Esophagus squamous epithelium (tissue), 5 donors: ENCODE measurements around the gene HOXB5. TPM values are rescaled to one million over a fixed set of nuclear protein-coding genes. Genes with fewer than 3 reads are reported as not detected.
A peak's percentile ranks its signal among the peaks of the same experiment; 100 is the strongest.

ENCODE experiments used
- DNase-seq: peaks from one replicate; lab custom pipeline; 2025; lab: John Stamatoyannopoulos, UW
- H3K27ac ChIP-seq, 4 donors: fragments of 200-600 bp; sonication (generic); one replicate each; pipeline ENCODE4 v1.5.1; 2016 to 2019; ENCODE audit warnings: mild to moderate bottlenecking in 1 of 4
- H3K27me3 ChIP-seq, 4 donors: fragments of 200-600 bp; sonication (generic); 1 replicate in 3 of 4; 2 replicates in 1 of 4; pipeline versions ENCODE4 v1.5.1 to v1.6.0; 2017 to 2021; ENCODE audit warnings: antibody characterized with exemption in 1 of 4
- H3K36me3 ChIP-seq, 3 donors: fragments of 200-600 bp; sonication (generic); one replicate each; pipeline ENCODE4 v1.5.1; 2016 to 2019
- H3K4me1 ChIP-seq, 3 donors: fragments of 200-600 bp; sonication (generic); one replicate each; pipeline ENCODE4 v1.5.1; 2017 to 2019
- H3K4me3 ChIP-seq, 4 donors: fragments of 200-600 bp; sonication (generic); 1 replicate in 3 of 4; 2 replicates in 1 of 4; pipeline ENCODE4 v1.5.1; 2016 to 2019; ENCODE audit warnings: mild to moderate bottlenecking in 2 of 4, moderate library complexity in 1 of 4
- H3K9me3 ChIP-seq, 3 donors: fragments of 200-600 bp; sonication (generic); one replicate each; pipeline ENCODE4 v1.5.1; 2016 to 2019
- POLR2A ChIP-seq, 4 donors: fragments of 450-650 bp; IDR thresholded peaks; one replicate each; pipeline ENCODE4 v1.6.1; 2017; ENCODE audit warnings: antibody characterized with exemption in 4 of 4, mild to moderate bottlenecking in 4 of 4, moderate library complexity in 3 of 4
- WGBS, 2 donors: methylation state at CpG; one replicate each; pipeline ENCODE4 v1.1.5; 2018; 5-methylcytosine and 5-hydroxymethylcytosine counted together
- intact Hi-C: fragments of 100-400 bp; cut with DNase I; formaldehyde crosslinking; loops from one replicate; pipeline ENCODE4 v1.15.0; 2022
- total RNA-seq, 4 donors: library from RNA; depleted of rRNA; stranded (reverse); fragments of >200 nt; gene quantifications; one replicate each; pipeline ENCODE4 v1.1.0, GENCODE V29; 2016
- TF ChIP-seq, protein P1 (sequence below), 6 experiments: fragments of 450-650 bp in 4 of 6; fragments of 200-600 bp in 2 of 6; sonication (generic) in 2 of 6; IDR thresholded peaks; one replicate each; pipeline ENCODE4 v1.5.1; 2016 to 2019; ENCODE audit warnings: antibody characterized with exemption in 6 of 6, mild to moderate bottlenecking in 4 of 6, moderate library complexity in 4 of 6
- donor health status: DM: yes; HTN: yes; CAD: no.

The HOXB5 gene
- total RNA-seq, 4 donors from 2014 or later: not detected

GRCh38 chr17:48568499-48569239, 24.9 kb downstream of the HOXB5 start:
- H3K4me1 ChIP-seq: peaks cover 7 to 96% (median 63%) of the 10 kb centered on the region in 3 donors
- peaks cover 0 to 99% (median 4%) of the 10 kb centered on the region in 4 donors for H3K27me3 ChIP-seq
- intact Hi-C loops: no loop called here

DNA sequence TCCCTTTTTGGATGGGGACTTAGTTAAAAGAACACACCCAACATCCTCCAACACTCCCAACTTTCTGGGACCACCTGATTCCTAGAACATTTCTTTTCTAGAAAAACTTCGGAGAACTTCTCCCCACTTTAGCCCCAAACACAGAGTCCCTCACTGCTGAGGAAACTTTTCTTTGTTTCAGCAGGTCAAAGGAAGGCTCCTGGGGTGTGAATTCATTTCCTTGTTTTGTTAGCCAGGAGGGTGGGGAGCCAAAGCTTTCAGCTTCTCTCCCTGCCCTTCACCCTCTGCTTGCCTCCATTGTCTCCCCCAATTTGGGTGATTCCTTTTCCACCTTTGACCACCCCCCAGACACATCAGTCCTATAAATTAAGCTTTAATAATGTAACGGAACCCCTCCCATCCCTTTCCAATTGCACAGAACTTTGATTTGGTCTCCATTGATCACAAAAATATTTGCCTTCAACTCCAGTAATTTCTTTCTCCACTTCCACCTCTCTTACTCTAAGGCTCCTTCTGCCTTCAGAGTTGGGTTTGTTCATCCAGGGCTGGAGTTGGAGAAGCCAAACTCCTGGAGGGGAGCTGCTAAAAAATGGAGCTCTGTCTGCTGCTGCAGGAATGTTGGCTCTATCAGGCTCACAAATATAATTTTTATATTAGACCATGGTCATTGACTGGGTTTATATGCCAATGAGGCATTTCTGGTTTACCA, 25.8 kb downstream of the HOXB5 start:
- peaks cover 0 to 99% (median 3%) of the 10 kb centered on the region in 4 donors for H3K27me3 ChIP-seq
- 44 to 57% methylated on average over 2 of the region's 2 CpGs for WGBS, 2 donors
- peak overlapping the region; percentile 88 to 93 (median 92) for H3K27ac ChIP-seq
- TF ChIP-seq POLR2A (IDR thresholded peaks at IDR 0.05): no peak
- TF ChIP-seq, protein P1, sequence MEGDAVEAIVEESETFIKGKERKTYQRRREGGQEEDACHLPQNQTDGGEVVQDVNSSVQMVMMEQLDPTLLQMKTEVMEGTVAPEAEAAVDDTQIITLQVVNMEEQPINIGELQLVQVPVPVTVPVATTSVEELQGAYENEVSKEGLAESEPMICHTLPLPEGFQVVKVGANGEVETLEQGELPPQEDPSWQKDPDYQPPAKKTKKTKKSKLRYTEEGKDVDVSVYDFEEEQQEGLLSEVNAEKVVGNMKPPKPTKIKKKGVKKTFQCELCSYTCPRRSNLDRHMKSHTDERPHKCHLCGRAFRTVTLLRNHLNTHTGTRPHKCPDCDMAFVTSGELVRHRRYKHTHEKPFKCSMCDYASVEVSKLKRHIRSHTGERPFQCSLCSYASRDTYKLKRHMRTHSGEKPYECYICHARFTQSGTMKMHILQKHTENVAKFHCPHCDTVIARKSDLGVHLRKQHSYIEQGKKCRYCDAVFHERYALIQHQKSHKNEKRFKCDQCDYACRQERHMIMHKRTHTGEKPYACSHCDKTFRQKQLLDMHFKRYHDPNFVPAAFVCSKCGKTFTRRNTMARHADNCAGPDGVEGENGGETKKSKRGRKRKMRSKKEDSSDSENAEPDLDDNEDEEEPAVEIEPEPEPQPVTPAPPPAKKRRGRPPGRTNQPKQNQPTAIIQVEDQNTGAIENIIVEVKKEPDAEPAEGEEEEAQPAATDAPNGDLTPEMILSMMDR (IDR thresholded peaks at IDR 0.05): no peak
- intact Hi-C loops: no loop called here
- peaks cover 12 to 96% (median 63%) of the 10 kb centered on the region in 3 donors for H3K4me1 ChIP-seq
- no peaks in the 10 kb centered on the region for H3K36me3 ChIP-seq
- H3K9me3 ChIP-seq: no peaks in the 10 kb centered on the region
- DNase-seq: no peak
- H3K4me3 ChIP-seq: peak overlapping the region; percentile 10 to 83 (median 32)

More at GRCh38 chr17:48568499-48569239, 24.9 kb downstream of the HOXB5 start:
- TF ChIP-seq, protein P1 (IDR thresholded peaks at IDR 0.05): no peak
- TF ChIP-seq POLR2A (IDR thresholded peaks at IDR 0.05): no peak
- Histone ChIP-seq H3K9me3 (no peaks in the 10 kb centered on the region), H3K4me3 (peak overlapping the region; percentile 10 to 83 (median 32)), H3K36me3 (no peaks in the 10 kb centered on the region), H3K27ac (peak overlapping the region; percentile 88 to 93 (median 92))
- no peak for DNase-seq
- 17 to 21% methylated on average over 31 to 33 of the region's 33 CpGs for WGBS, 2 donors

GRCh38 chr17:48567209-48567608, 26.4 kb downstream of the HOXB5 start:
- Histone ChIP-seq H3K4me3 (peak overlapping the region in 1 of 4 donors; percentile 83), H3K36me3 (no peaks in the 10 kb centered on the region), H3K27ac (peak overlapping the region; percentile 88 to 93 (median 92)), H3K4me1 (peaks cover 13 to 96% (median 63%) of the 10 kb centered on the region in 3 donors), H3K9me3 (no peaks in the 10 kb centered on the region), H3K27me3 (peaks cover 0 to 99% (median 3%) of the 10 kb centered on the region in 4 donors)
- no peak for DNase-seq
- intact Hi-C loops: no loop called here
- WGBS, 2 donors: 56 to 60% methylated on average over 4 to 6 of the region's 6 CpGs
- TF ChIP-seq, protein P1 (IDR thresholded peaks at IDR 0.05): no peak
- TF ChIP-seq POLR2A (IDR thresholded peaks at IDR 0.05): no peak

GRCh38 chr17:48566717-48567116, 26.9 kb downstream of the HOXB5 start:
- intact Hi-C loops: no loop called here
- Histone ChIP-seq H3K4me1 (peaks cover 13 to 96% (median 65%) of the 10 kb centered on the region in 3 donors), H3K27me3 (peaks cover 0 to 98% (median 3%) of the 10 kb centered on the region in 4 donors), H3K4me3 (no peak overlapping the region), H3K36me3 (no peaks in the 10 kb centered on the region), H3K27ac (peak overlapping the region; percentile 88 to 93 (median 92)), H3K9me3 (no peaks in the 10 kb centered on the region)
- DNase-seq: no peak
- no peak for TF ChIP-seq POLR2A (IDR thresholded peaks at IDR 0.05)
- TF ChIP-seq, protein P1 (IDR thresholded peaks at IDR 0.05): no peak
- WGBS, 2 donors: 36 to 63% methylated on average over 2 of the region's 2 CpGs
